Activated CD8-positive, alpha-beta T cell treated with anti-CD3 and anti-CD28 coated beads for 36 hours (primary cell): Measurements from ENCODE around the gene CSNK2A2. TPM values are rescaled to one million over a fixed set of nuclear protein-coding genes. Genes with fewer than 3 reads are reported as not detected.

Experiments used
- ATAC-seq: fragments of 200-7000 bp; cut with Tn5 transposase; one replicate; pipeline ENCODE4 v1.10.0; 2021; ENCODE audit warnings: mild to moderate bottlenecking, moderate library complexity
- CTCF ChIA-PET: fragments of 350-600 bp; sonication (Branson Sonifier 250); formaldehyde crosslinking; loops from one replicate; lab custom pipeline; 2021; ENCODE audit warnings: antibody characterized with exemption; lab: Charles Lee
- POLR2A ChIA-PET: fragments of 350-600 bp; sonication (Branson Sonifier 250); formaldehyde crosslinking; loops from one replicate; lab custom pipeline; 2021; ENCODE audit warnings: antibody characterized with exemption; lab: Charles Lee
- DNase-seq: peaks from one replicate; pipeline ENCODE4 v3.0.0-alpha.2; 2020
- H3K27ac Mint-ChIP-seq: one replicate; pipeline ENCODE4 v1.8.0; 2021; ENCODE audit warnings: mild to moderate bottlenecking, mixed read lengths
- H3K27me3 Mint-ChIP-seq: one replicate; pipeline ENCODE4 v1.8.0; 2021; ENCODE audit warnings: mixed read lengths
- H3K36me3 Mint-ChIP-seq: one replicate; pipeline ENCODE4 v1.8.0; 2021; ENCODE audit warnings: low read depth, mixed read lengths
- H3K4me1 Mint-ChIP-seq: one replicate; pipeline ENCODE4 v1.8.0; 2021; ENCODE audit warnings: low read depth, mixed read lengths
- H3K4me3 Mint-ChIP-seq: one replicate; pipeline ENCODE4 v1.8.0; 2021; ENCODE audit warnings: mild to moderate bottlenecking, moderate library complexity, mixed read lengths
- H3K9me3 Mint-ChIP-seq: one replicate; pipeline ENCODE4 v1.8.0; 2021; ENCODE audit warnings: mixed read lengths
- intact Hi-C: fragments of 100-400 bp; cut with micrococcal nuclease; formaldehyde crosslinking; loops from one replicate; pipeline ENCODE4 v1.10.0; 2022
- total RNA-seq, 2 experiments: library from RNA; stranded (reverse); gene quantifications; one replicate each; pipeline ENCODE4 v1.2.3, GENCODE V29; 2021
- TF ChIP-seq, protein P1 (sequence below): fragments of 200-600 bp; IDR thresholded peaks from one replicate; pipeline ENCODE4 v1.8.0; 2022; ENCODE audit warnings: antibody characterized with exemption, mild to moderate bottlenecking

The CSNK2A2 gene
- total RNA-seq, 2 experiments from 2014 or later, result 97.5 to 99.0 TPM

DNA sequence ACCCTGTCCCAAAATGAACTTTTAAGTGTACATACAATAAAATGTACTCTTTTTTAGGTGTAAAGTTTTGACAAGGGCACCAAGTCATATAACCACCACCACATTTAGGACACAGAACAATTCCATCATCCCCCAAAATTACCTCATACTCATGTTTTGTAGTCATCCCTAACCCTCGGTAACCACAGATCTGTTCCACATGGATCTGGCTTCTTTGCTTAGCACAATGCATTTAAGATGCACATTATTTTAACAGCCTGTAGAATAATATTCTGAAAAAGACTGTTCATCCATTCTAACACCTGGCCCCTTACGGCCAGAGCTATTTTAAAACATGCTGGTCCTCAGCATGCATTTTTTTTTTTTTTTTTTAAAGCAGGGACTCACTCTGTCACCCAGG lies 43.6 kb downstream of the CSNK2A2 start:
- Mint-ChIP-seq H3K27ac (no peak overlapping the region), H3K9me3 (no peaks in the 10 kb centered on the region), H3K4me3 (no peak overlapping the region), H3K4me1 (peaks cover 5% of the 10 kb centered on the region), H3K36me3 (peaks cover 8% of the 10 kb centered on the region), H3K27me3 (no peaks in the 10 kb centered on the region)
- no peak for ATAC-seq
- intact Hi-C loops, result no loop called here
- TF ChIP-seq, protein P1, sequence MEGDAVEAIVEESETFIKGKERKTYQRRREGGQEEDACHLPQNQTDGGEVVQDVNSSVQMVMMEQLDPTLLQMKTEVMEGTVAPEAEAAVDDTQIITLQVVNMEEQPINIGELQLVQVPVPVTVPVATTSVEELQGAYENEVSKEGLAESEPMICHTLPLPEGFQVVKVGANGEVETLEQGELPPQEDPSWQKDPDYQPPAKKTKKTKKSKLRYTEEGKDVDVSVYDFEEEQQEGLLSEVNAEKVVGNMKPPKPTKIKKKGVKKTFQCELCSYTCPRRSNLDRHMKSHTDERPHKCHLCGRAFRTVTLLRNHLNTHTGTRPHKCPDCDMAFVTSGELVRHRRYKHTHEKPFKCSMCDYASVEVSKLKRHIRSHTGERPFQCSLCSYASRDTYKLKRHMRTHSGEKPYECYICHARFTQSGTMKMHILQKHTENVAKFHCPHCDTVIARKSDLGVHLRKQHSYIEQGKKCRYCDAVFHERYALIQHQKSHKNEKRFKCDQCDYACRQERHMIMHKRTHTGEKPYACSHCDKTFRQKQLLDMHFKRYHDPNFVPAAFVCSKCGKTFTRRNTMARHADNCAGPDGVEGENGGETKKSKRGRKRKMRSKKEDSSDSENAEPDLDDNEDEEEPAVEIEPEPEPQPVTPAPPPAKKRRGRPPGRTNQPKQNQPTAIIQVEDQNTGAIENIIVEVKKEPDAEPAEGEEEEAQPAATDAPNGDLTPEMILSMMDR, result no peak
- no peak for DNase-seq
- POLR2A ChIA-PET, result no interaction called here
- CTCF ChIA-PET, result no interaction called here

DNA sequence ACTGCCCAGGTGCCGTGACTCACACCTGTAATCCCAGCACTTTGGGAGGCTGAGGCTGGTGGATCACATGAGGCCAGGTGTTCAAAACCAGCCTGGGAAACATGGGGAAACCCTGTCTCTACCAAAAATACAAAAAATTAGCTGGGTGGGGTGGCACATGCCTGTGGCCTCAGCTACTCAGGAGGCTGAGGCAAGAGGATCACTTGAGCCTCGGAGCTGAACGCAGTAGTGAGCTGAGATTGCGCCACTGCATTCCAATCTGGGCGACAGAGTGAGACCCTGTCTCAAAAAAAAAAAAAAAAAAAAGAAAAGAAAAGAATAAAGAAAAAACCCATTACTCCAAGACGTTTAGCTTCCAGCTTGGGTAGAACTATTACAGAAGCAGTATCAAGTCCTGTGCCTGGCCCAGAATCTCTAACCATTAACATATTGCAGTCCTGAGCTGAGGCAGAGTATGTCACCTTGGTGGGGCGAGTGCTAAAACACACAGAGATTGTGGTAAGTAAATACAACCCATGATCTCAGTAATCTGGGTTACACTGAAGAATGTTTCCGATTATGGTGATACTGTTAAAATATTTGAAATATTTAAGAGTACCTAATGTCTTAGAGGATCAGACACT lies 45.5 kb downstream of the CSNK2A2 start:
- Mint-ChIP-seq H3K27me3 (no peaks in the 10 kb centered on the region), H3K9me3 (no peaks in the 10 kb centered on the region), H3K4me3 (no peak overlapping the region), H3K4me1 (peaks cover 5% of the 10 kb centered on the region), H3K27ac (no peak overlapping the region), H3K36me3 (peaks cover 1% of the 10 kb centered on the region)
- POLR2A ChIA-PET, result no interaction called here
- ATAC-seq (no peak), DNase-seq (no peak)
- CTCF ChIA-PET, result interaction anchor here (1.6 kb wide), 1 partner anchor 55 kb away, joined by 4 read pairs; no protein-coding TSS in a partner anchor
- intact Hi-C loops, result no loop called here
- TF ChIP-seq, protein P1, result no peak

DNA sequence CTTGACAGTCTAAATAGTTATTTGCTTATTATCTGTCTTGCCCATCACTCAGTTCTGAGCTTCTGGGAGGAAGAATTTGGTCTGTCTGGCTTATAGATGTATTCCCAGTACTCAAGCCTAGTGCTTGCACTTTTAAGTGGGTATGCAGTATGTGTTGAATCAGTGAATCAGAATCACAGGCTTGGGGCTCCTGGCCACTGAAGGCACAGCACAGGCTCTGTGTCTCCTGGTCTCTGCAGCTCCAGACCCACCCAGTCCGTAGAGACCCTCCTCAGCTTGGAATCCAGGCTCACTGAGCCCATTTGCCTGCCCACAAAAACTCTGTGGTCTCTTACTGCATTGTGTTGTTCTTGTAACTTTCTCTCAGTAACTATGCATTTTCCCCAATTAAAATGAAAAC lies 49.4 kb downstream of the CSNK2A2 start:
- Mint-ChIP-seq H3K27me3 (no peaks in the 10 kb centered on the region), H3K27ac (no peak overlapping the region), H3K36me3 (peaks cover 1% of the 10 kb centered on the region), H3K4me3 (no peak overlapping the region), H3K4me1 (no peaks in the 10 kb centered on the region), H3K9me3 (no peaks in the 10 kb centered on the region)
- ChIA-PET CTCF (no interaction called here), POLR2A (no interaction called here)
- DNase-seq (no peak), ATAC-seq (no peak)
- intact Hi-C loops, result no loop called here
- TF ChIP-seq, protein P1, result no peak

DNA sequence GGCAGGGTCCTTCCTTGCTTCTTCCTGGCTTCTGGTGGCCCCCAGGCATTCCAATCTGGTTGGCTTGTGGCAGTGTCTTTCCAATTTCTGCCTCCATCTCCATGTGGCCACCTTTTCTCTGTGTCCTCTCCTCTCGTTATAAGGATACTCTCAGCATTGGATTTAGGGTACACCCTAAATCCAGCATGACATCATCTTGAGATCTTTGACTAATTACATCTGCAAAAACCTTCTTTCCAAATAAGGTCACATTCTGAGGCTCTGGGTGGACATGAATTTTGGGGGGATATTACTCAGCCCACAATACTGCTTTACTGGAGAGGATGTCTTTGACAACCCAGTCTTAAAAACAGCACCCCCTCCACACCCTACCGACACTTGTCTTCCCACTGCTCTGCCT lies 49.8 kb downstream of the CSNK2A2 start:
- Mint-ChIP-seq H3K4me1 (no peaks in the 10 kb centered on the region), H3K9me3 (no peaks in the 10 kb centered on the region), H3K27me3 (no peaks in the 10 kb centered on the region), H3K27ac (no peak overlapping the region), H3K4me3 (no peak overlapping the region), H3K36me3 (peaks cover 1% of the 10 kb centered on the region)
- ChIA-PET POLR2A (no interaction called here), CTCF (no interaction called here)
- TF ChIP-seq, protein P1, result no peak
- DNase-seq, result no peak
- intact Hi-C loops, result no loop called here
- ATAC-seq, result no peak

DNA sequence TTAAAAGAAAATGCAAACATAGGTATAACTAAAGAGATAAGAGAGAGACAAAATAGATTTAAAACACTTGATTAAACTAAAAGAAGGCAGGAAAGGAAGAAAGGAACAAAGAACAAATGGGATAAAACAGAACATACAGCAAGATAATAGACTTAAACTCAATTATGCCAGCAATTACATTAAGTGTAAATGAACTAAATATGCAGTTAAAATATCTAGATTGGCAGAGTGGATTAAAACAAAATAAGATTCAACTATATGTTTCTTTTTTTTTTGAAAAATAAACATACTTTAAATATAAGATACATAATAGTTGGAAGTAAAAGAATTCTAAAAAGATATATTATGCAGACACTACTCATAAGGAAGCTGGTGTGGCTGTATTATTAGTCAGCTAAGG lies 59.1 kb downstream of the CSNK2A2 start:
- DNase-seq, result no peak
- H3K27me3 Mint-ChIP-seq, result no peaks in the 10 kb centered on the region
- intact Hi-C loops, result no loop called here
- peaks cover 26% of the 10 kb centered on the region for H3K36me3 Mint-ChIP-seq
- no peak overlapping the region for H3K4me3 Mint-ChIP-seq
- TF ChIP-seq, protein P1, result no peak
- peaks cover 15% of the 10 kb centered on the region for H3K9me3 Mint-ChIP-seq
- ChIA-PET CTCF (no interaction called here), POLR2A (no interaction called here)
- no peak for ATAC-seq
- no peak overlapping the region for H3K27ac Mint-ChIP-seq
- H3K4me1 Mint-ChIP-seq, result no peaks in the 10 kb centered on the region
